ENCODE measurements around the gene CCL17. TPM values are rescaled to one million over a fixed set of nuclear protein-coding genes. Genes with fewer than 3 reads are reported as not detected.
"Not testable (repeated sequence)": the region's sequence is repeated elsewhere in the genome, so short reads cannot be mapped to it uniquely, and the experiment has no call there.

The CCL17 gene
- total RNA-seq, 1 donor from 2014 or later: not detected

- ATAC-seq; DNase-seq (ENCODE audit: missing footprints): not testable (repeated sequence)
- intact Hi-C loops (cut with DNase I): loop anchor here (5.0 kb wide), 1 partner anchor 32 kb away; no protein-coding TSS in a partner anchor
Measured at GRCh38 chr16:57374925-57375465, 29.6 kb upstream of the CCL17 start.

GRCh38 chr16:57376313-57376818, 28.2 kb upstream of the CCL17 start:
- DNase-seq (ENCODE audit: missing footprints): no peak
- intact Hi-C loops (cut with DNase I): no loop called here
- no peak for ATAC-seq

GRCh38 chr16:57377080-57377841, 27.3 kb upstream of the CCL17 start:
- intact Hi-C loops (cut with DNase I): no loop called here
- no peak for ATAC-seq
- DNase-seq (ENCODE audit: missing footprints): no peak

DNA sequence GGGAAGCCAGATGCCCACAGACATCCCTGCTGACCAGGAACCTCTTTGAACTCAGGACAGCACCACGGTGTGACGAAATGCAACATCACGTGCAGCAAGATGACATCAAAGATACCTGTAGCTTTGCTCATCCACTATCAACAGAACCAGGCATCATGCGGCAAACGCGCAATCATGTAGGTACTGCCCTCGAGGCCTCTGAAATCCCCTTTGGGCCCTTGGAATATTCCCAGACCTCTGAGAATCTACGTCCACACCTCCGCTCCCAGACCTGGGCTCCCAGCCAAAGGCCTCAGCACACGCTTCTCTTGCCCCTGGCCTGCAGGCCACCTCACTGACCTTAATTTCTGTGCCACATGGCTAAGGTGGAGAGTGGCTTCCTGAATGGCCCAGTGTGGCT, 25.0 kb upstream of the CCL17 start:
- intact Hi-C loops (cut with DNase I): no loop called here
- DNase-seq (ENCODE audit: missing footprints) (no peak), ATAC-seq (no peak)

- intact Hi-C loops (cut with DNase I): loop anchor here (5.0 kb wide), 1 partner anchor 36 kb away; no protein-coding TSS in a partner anchor
- ATAC-seq (peak; percentile 15), DNase-seq (ENCODE audit: missing footprints) (no peak)
Measured at GRCh38 chr16:57380671-57381462, 23.7 kb upstream of the CCL17 start.

- intact Hi-C loops (cut with DNase I): loop anchor here (5.0 kb wide), 1 partner anchor 35 kb away; no protein-coding TSS in a partner anchor
- ATAC-seq (no peak), DNase-seq (ENCODE audit: missing footprints) (no peak)
Measured at GRCh38 chr16:57381791-57382534, 22.6 kb upstream of the CCL17 start.

GRCh38 chr16:57382535-57383275, 21.9 kb upstream of the CCL17 start:
- intact Hi-C loops (cut with DNase I): loop anchor here (5.0 kb wide), 1 partner anchor 35 kb away; no protein-coding TSS in a partner anchor
- ATAC-seq: no peak
- DNase-seq (ENCODE audit: missing footprints): no peak

DNA sequence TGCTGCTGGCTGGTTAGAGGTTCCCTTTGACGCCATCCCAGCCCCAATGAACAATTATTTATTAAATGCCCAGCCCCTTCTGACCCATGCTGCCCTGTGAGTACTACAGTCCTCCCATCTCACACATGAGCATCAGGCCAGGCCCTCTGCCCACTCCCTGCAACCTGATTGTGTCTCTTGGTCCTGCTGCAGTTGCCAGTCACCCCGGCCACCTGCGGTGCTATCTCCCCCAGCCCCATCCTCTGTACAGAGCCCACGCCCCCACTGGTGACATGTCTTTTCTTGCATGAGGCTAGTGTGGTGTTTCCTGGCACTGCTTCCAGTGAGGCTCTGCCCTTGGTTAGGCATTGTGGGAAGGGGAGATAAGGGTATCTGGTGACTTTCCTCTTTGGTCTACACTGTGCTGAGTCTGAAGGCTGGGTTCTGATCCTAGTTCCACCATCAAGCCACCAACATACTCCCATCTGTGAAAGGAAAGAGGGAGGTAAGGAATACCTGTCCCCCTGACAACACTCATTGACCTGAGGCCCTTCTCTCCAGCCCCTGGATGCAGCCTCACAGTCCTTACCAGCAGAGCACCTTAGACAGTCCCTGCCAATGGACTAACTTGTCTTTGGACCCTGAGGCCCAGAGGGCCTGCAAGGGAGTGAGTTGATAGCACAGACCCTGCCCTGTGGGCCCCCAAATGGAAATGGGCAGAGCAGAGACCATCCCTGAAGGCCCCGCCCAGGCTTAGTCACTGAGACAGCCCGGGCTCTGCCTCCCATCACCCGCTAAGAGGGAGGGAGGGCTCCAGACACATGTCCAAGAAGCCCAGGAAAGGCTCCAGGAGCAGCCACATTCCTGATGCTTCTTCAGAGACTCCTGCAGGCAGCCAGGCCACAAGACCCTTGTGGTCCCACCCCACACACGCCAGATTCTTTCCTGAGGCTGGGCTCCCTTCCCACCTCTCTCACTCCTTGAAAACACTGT, 21.0 kb upstream of the CCL17 start:
- DNase-seq (ENCODE audit: missing footprints) (no peak), ATAC-seq (no peak)
- intact Hi-C loops (cut with DNase I): loop anchor here (5.0 kb wide), 1 partner anchor 34 kb away; no protein-coding TSS in a partner anchor

GRCh38 chr16:57384248-57385070, 20.1 kb upstream of the CCL17 start:
- no peak for ATAC-seq
- no peak for DNase-seq (ENCODE audit: missing footprints)
- intact Hi-C loops (cut with DNase I): loop anchor here (5.0 kb wide), 1 partner anchor 33 kb away; no protein-coding TSS in a partner anchor

- no peak for ATAC-seq
- intact Hi-C loops (cut with DNase I): no loop called here
- DNase-seq (ENCODE audit: missing footprints): no peak
Measured at GRCh38 chr16:57385083-57385482, 19.5 kb upstream of the CCL17 start.

- ATAC-seq: no peak
- no peak for DNase-seq (ENCODE audit: missing footprints)
- intact Hi-C loops (cut with DNase I): no loop called here
Measured at GRCh38 chr16:57386381-57386951, 18.1 kb upstream of the CCL17 start.

GRCh38 chr16:57387598-57388354, 16.8 kb upstream of the CCL17 start:
- ATAC-seq (no peak), DNase-seq (ENCODE audit: missing footprints) (no peak)
- intact Hi-C loops (cut with DNase I): no loop called here

DNA sequence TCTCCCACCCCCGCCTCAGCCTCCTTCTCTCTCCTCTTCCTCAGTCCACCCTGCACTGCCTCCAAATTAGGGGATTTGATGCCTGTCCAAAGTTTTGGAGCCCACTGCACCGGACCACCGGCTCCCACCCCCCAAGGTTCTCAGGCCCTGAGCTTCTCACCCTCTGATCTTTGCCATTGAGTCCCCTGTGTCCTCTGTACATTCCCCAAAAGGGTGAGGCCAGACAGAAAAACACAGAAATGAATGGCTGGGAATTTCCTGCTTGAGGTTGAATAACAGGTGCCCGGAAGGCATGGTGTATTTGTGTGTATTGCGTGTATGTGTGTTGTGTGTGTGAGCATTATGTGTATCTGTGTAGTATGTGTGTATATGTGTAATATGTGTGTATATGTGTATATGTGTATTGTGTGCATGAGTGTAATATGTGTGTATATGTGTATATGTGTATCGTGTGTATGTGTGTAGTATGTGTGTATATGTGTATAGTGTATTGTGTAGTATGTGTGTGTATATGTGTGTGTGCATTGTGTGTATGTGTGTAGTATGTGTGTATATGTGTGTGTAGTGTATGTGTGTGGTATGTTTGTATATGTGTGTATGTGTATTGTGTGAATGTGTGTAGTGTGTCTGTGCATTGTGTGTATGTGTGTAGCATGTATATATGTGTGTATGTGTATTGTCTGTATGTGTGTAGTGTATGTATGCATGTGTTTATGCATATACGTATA, 16.0 kb upstream of the CCL17 start:
- ATAC-seq (no peak), DNase-seq (ENCODE audit: missing footprints) (no peak)
- intact Hi-C loops (cut with DNase I): no loop called here

- intact Hi-C loops (cut with DNase I): no loop called here
- DNase-seq (ENCODE audit: missing footprints) (no peak), ATAC-seq (no peak)
Measured at GRCh38 chr16:57389087-57389468, 15.5 kb upstream of the CCL17 start.

Data from Right ventricle myocardium inferior (tissue), 1 donor.